ENCODE results near the gene PDCD10. TPM values are rescaled to one million over a fixed set of nuclear protein-coding genes. Genes with fewer than 3 reads are reported as not detected.

PDCD10 gene
- total RNA-seq, 4 donors from 2014 or later: 58.3 to 90.1 (median 65.1) TPM

DNA sequence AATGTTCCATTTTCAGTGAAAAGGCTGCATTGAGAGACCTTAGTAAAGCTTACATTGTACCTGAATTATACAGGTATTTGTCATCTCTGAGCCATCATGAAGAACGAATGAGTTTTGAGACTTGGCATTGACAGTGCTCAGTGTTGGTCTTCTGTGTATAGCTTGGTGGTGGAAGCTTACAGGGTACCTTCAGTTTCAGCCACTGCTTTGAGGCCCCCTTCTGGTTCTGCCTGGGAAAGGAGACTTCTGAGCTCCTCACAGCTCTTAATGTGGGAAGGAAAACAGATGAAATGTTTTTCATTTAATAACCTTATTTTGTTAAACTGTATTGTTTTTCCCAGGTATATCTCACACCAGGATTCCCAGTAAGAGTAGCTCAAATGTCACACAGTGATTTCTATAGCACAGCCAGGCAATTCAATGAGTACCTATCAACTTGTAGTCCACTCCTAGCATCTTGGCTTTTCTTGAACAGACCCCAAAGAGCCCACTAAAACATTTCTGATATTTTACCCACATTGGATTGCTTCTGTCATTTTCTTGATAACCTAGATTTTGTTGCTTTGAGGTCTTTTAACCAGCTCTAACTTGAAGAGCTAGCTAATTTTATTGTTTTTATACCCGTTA is 6.4 kb upstream of the PDCD10 start:
- WGBS: 75% methylated on average over 2 of the region's 2 CpGs
- Histone ChIP-seq H3K9me3 (no peaks in the 10 kb centered on the region), H3K4me3 (no peak overlapping the region), H3K4me1 (peaks cover 6 to 8% (median 6%) of the 10 kb centered on the region in 4 donors), H3K36me3 (no peaks in the 10 kb centered on the region), H3K27ac (replicated peaks in 1 of 4) (no peak overlapping the region), H3K27me3 (no peaks in the 10 kb centered on the region)
- TF ChIP-seq, protein P1, sequence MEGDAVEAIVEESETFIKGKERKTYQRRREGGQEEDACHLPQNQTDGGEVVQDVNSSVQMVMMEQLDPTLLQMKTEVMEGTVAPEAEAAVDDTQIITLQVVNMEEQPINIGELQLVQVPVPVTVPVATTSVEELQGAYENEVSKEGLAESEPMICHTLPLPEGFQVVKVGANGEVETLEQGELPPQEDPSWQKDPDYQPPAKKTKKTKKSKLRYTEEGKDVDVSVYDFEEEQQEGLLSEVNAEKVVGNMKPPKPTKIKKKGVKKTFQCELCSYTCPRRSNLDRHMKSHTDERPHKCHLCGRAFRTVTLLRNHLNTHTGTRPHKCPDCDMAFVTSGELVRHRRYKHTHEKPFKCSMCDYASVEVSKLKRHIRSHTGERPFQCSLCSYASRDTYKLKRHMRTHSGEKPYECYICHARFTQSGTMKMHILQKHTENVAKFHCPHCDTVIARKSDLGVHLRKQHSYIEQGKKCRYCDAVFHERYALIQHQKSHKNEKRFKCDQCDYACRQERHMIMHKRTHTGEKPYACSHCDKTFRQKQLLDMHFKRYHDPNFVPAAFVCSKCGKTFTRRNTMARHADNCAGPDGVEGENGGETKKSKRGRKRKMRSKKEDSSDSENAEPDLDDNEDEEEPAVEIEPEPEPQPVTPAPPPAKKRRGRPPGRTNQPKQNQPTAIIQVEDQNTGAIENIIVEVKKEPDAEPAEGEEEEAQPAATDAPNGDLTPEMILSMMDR (IDR thresholded peaks at IDR 0.05): peak in 1 of 3 experiments; percentile 21
- no peak for TF ChIP-seq EP300 (IDR thresholded peaks at IDR 0.05)
- intact Hi-C loops (cut with DNase I): no loop called here
- no peak for DNase-seq (ENCODE audit: extremely low spot score)

DNA sequence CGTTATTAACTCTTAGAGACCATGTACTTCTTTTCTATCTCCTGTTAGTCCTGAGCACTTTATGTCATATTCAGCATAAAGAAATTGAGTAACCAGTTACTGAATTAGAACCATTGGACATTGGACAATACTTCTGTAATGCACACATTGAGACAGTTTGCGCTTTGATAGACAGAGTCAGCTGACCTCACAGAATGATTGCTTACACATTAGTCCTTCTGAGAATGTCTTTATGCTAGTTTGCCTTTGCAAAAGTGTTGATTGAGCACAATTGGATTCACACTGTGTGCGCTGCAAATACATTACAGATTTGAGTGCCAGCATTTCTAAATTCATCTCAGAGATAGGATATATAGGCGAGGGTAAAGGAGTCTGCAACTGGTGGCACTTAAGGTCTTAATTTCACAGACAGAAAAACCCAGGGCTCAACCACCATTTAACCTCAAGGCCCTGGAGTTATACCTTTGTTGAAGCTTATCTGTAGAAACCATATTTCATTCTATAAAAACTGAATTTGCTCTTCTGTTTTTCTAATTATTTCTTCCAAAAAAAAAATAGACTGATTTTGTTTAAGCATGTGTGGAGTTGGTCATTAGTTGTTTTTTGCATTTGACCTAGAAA is 4.6 kb upstream of the PDCD10 start:
- Histone ChIP-seq H3K4me1 (peaks cover 8 to 12% (median 10%) of the 10 kb centered on the region in 4 donors), H3K27ac (replicated peaks in 1 of 4) (no peak overlapping the region), H3K9me3 (no peaks in the 10 kb centered on the region), H3K4me3 (no peak overlapping the region), H3K36me3 (no peaks in the 10 kb centered on the region), H3K27me3 (no peaks in the 10 kb centered on the region)
- no peak for DNase-seq (ENCODE audit: extremely low spot score)
- intact Hi-C loops (cut with DNase I): no loop called here
- 93% methylated on average over 4 of the region's 4 CpGs for WGBS
- TF ChIP-seq, protein P1 (IDR thresholded peaks at IDR 0.05): no peak
- no peak for TF ChIP-seq EP300 (IDR thresholded peaks at IDR 0.05)
- TF ChIP-seq POLR2AphosphoS5 (IDR thresholded peaks at IDR 0.05): no peak
- no peak for TF ChIP-seq POLR2A (IDR thresholded peaks at IDR 0.05; ENCODE audit: low read depth)

DNA sequence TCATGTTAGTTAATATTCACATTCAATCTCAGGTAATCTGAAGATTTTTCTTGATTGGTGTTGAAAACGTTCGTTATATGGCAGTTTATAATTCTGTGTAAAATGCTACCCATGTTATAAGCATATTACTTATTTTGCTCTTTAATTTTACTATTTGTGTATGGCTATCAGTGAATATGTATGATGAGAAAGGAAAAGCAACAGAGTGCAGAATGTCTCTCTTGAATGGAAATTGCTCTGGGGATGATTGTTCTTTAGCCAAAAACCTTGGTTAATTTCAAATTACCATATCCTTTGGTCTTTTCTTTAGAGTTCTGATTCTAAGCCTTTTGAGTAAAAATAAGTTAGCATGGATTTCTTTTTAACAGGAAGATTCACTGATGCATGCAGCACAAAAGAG is 3.3 kb upstream of the PDCD10 start:
- no peaks in the 10 kb centered on the region for H3K9me3 ChIP-seq
- intact Hi-C loops (cut with DNase I): no loop called here
- TF ChIP-seq POLR2A (IDR thresholded peaks at IDR 0.05; ENCODE audit: low read depth) (no peak), EP300 (IDR thresholded peaks at IDR 0.05) (no peak), POLR2AphosphoS5 (IDR thresholded peaks at IDR 0.05) (no peak)
- TF ChIP-seq, protein P1 (IDR thresholded peaks at IDR 0.05): no peak
- WGBS: 81% methylated on average over 2 of the region's 2 CpGs
- H3K27ac ChIP-seq (replicated peaks in 1 of 4): no peak overlapping the region
- H3K4me3 ChIP-seq: no peak overlapping the region
- H3K36me3 ChIP-seq: no peaks in the 10 kb centered on the region
- no peak for DNase-seq (ENCODE audit: extremely low spot score)
- H3K4me1 ChIP-seq: peaks cover 13 to 22% (median 21%) of the 10 kb centered on the region in 4 donors
- no peaks in the 10 kb centered on the region for H3K27me3 ChIP-seq

DNA sequence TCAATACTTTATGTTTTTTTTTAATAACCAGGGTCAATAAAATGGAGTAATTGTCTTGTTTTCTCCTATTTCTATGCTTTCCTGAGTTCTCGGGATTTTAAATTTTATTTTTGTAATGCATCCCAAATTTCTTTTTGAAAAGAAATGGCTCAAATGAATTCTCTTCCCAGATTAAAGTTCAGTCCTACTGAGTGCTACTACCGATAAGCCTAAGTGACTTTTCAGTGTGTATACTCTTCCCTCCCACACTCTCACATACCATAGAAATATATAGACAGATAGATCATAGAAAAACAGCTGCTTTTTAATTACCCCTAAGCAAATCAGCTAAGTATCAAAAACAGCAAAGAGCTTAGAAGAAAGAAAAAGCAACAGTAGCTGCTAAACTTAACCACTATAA is 2.3 kb upstream of the PDCD10 start:
- Histone ChIP-seq H3K9me3 (no peaks in the 10 kb centered on the region), H3K36me3 (no peaks in the 10 kb centered on the region), H3K27me3 (no peaks in the 10 kb centered on the region), H3K4me1 (peaks cover 23 to 32% (median 29%) of the 10 kb centered on the region in 4 donors), H3K27ac (replicated peaks in 1 of 4) (no peak overlapping the region), H3K4me3 (no peak overlapping the region)
- no peak for DNase-seq (ENCODE audit: extremely low spot score)
- TF ChIP-seq POLR2AphosphoS5 (IDR thresholded peaks at IDR 0.05): no peak
- TF ChIP-seq, protein P1 (IDR thresholded peaks at IDR 0.05): no peak
- TF ChIP-seq POLR2A (IDR thresholded peaks at IDR 0.05; ENCODE audit: low read depth): no peak
- intact Hi-C loops (cut with DNase I): no loop called here
- 87% methylated on average over 2 of the region's 2 CpGs for WGBS
